Esophagus (tissue), 2 donors: ENCODE measurements around the gene ACSM3. TPM values are rescaled to one million over a fixed set of nuclear protein-coding genes. Genes with fewer than 3 reads are reported as not detected.
"Not testable (repeated sequence)": the region's sequence is repeated elsewhere in the genome, so short reads cannot be mapped to it uniquely, and the experiment has no call there.

Experiments used
- H3K27ac ChIP-seq, 2 donors: one replicate each; pipeline ENCODE4 v1.5.1; 2013; ENCODE audit warnings: low read depth in 2 of 2, mild to moderate bottlenecking in 2 of 2, inconsistent platforms in 1 of 2, low read length in 1 of 2, moderate library complexity in 1 of 2
- H3K27me3 ChIP-seq, 2 donors: one replicate each; pipeline ENCODE4 v1.6.1; 2013; ENCODE audit warnings: low read length in 2 of 2, control low read depth in 1 of 2, mild to moderate bottlenecking in 1 of 2; ENCODE audit not compliant: insufficient read depth in 2 of 2, control insufficient read depth in 1 of 2
- H3K36me3 ChIP-seq, 2 donors: one replicate each; pipeline ENCODE4 v1.6.1; 2013; ENCODE audit warnings: low read length in 1 of 2; ENCODE audit not compliant: control insufficient read depth in 2 of 2, insufficient read depth in 2 of 2
- H3K4me1 ChIP-seq, 2 donors: one replicate each; pipeline ENCODE4 v1.6.1; 2013; ENCODE audit warnings: low read length in 1 of 2; ENCODE audit not compliant: control insufficient read depth in 2 of 2, insufficient read depth in 2 of 2
- H3K4me3 ChIP-seq, 2 donors: one replicate each; pipeline ENCODE4 v1.5.1; 2013; ENCODE audit warnings: low read length in 2 of 2, mild to moderate bottlenecking in 2 of 2, low read depth in 1 of 2, moderate library complexity in 1 of 2
- H3K9me3 ChIP-seq, 2 donors: one replicate each; pipeline ENCODE4 v1.6.1; 2013; ENCODE audit warnings: mild to moderate bottlenecking in 2 of 2, low read depth in 1 of 2, low read length in 1 of 2, moderate library complexity in 1 of 2; ENCODE audit not compliant: control insufficient read depth in 2 of 2, insufficient read depth in 1 of 2
- WGBS, 2 donors: extraction: QIAGEN DNeasy Blood & Tissue Kit; methylation state at CpG; one replicate each; pipeline ENCODE4 v1.1.7; 2013; 5-methylcytosine and 5-hydroxymethylcytosine counted together
- polyA plus RNA-seq, 2 donors: library from polyadenylated mRNA; stranded (reverse); fragments of 200-250 nt; gene quantifications; one replicate each; pipeline ENCODE4 v1.2.3, GENCODE V29; 2013
- donor health status: healthy with polysubstance abuse.
- donor health status: Bipolar disorder and iron deficiency.

The ACSM3 gene
- polyA plus RNA-seq, 2 donors: 3.3 to 6.3 TPM

DNA sequence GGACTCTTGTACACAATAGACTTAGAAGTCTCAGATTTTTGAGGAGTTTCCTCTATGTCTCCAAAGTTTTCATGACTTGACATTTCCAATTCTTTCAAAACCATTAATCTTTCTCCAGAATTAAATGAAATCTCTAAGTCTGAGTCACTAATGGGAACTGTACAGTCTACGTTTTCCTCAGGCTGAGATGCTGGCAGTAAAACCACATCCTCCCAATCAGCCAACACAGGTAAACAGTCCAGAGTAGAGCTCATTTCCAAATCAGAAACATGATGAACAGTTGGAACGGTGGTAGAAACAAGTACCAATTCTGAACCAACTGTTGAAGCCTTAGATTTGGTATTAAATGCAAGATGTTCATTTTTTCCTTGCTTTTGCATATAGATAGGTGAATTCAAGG lies 34.5 kb downstream of the ACSM3 start:
- WGBS, 2 donors: 44 to 54% methylated on average over 2 of the region's 2 CpGs
- no peaks in the 10 kb centered on the region for H3K4me1 ChIP-seq
- H3K27ac ChIP-seq: no peak overlapping the region
- peaks cover 0 to 3% of the 10 kb centered on the region in 2 donors for H3K36me3 ChIP-seq
- no peaks in the 10 kb centered on the region for H3K27me3 ChIP-seq
- H3K9me3 ChIP-seq: no peaks in the 10 kb centered on the region
- H3K4me3 ChIP-seq: no peak overlapping the region

DNA sequence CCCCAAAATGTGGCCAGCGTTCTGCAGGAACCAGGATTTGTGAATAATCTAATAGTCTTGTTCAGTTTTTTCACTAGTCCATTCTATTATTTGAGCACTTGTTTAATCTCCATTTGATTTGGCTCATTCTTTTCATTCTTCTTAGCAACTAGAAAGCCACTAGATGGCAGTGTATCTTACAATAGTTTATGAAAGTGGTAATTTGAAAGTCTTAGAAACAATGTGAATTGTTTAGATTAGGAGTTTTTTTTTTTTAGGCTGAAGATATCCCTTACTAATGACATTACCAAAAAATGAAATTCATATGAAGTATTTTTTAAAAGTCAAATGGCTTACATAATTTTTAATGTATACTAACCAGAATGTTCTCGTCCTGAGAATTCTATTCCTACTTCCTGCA lies 35.8 kb downstream of the ACSM3 start:
- no peaks in the 10 kb centered on the region for H3K4me1 ChIP-seq
- 46 to 66% methylated on average over 2 of the region's 2 CpGs for WGBS, 2 donors
- no peak overlapping the region for H3K27ac ChIP-seq
- no peaks in the 10 kb centered on the region for H3K27me3 ChIP-seq
- H3K36me3 ChIP-seq: peaks cover 0 to 3% of the 10 kb centered on the region in 2 donors
- H3K9me3 ChIP-seq: no peaks in the 10 kb centered on the region
- H3K4me3 ChIP-seq: no peak overlapping the region

DNA sequence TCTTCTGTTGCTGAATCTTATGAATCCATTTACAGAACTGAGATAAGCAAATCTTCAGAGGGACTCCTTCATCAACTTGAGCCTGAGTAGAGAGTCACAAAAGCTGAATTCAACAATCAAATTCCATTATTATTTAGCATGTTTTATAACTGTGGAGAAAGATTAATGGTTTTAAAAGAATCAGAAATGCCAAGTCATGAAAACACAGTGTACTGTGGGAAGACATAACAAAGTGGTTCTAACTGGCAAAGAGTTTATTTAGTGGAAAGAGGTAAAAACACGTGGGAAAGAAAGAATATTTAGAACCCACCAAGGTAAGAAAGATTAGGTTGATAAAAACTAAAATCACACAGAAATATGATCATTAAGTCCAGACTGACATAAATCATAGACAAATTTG lies 37.5 kb downstream of the ACSM3 start:
- no peaks in the 10 kb centered on the region for H3K4me1 ChIP-seq
- no peak overlapping the region for H3K27ac ChIP-seq
- H3K4me3 ChIP-seq: no peak overlapping the region
- no peaks in the 10 kb centered on the region for H3K9me3 ChIP-seq
- no peaks in the 10 kb centered on the region for H3K36me3 ChIP-seq
- WGBS, 2 donors: 43 to 53% methylated on average over 1 of the region's 1 CpG
- no peaks in the 10 kb centered on the region for H3K27me3 ChIP-seq

DNA sequence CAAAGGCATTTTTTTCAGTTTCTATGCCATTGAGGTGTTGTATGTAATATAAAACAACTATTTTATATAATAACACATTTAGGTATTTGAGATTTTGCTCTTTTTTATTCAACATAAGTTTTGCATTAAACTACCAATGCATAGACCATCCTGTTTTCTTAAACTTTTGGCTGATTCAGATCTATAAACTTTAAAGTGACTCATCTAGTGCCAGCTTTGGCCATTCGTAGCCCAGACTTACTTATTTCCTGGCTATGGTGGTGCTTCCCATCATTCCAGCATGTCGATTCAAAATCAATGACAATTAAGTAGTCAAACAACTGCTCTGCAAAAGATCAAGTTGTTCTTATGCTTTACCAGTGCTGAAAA lies 39.4 kb downstream of the ACSM3 start:
- Histone ChIP-seq H3K36me3 (no peaks in the 10 kb centered on the region), H3K27ac (no peak overlapping the region), H3K4me3 (no peak overlapping the region), H3K9me3 (no peaks in the 10 kb centered on the region), H3K27me3 (no peaks in the 10 kb centered on the region), H3K4me1 (peaks cover 0 to 2% of the 10 kb centered on the region in 2 donors)
- WGBS, 2 donors: 65 to 72% methylated on average over 2 of the region's 2 CpGs

DNA sequence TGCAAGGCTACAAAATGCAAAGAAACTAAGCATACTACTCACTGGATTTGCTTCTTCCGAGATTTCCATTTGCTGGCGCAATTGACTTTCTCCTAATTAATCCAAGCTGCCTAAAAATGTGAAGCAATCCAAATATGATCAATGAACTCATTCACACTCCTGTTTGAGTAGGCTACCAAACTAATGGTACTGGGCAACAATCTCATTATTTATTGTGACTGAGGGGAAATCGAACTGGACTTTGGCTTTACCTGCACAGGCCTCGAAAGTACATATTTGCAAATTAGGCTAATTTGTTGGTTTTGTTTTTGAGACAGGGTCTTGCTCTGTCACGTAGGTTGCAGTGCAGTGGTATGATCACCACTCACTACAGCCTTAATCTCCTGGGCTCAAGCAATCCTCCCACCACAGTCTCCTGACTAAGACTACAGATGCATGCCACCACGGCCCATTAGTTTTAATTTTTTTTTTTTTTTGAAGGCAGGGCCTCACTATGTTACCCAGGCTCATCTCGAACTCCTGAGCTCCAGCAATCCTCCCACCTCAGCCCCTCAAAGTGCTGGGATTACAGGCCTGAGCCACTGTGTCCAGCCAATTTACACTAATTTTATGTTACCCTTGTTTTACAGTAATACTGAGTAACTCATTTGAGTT lies 39.9 kb downstream of the ACSM3 start:
- Histone ChIP-seq H3K9me3 (no peaks in the 10 kb centered on the region), H3K36me3 (no peaks in the 10 kb centered on the region), H3K27me3 (no peaks in the 10 kb centered on the region), H3K4me3 (no peak overlapping the region), H3K27ac (no peak overlapping the region), H3K4me1 (peaks cover 0 to 2% of the 10 kb centered on the region in 2 donors)
- 81 to 87% methylated on average over 7 of the region's 7 CpGs for WGBS, 2 donors

DNA sequence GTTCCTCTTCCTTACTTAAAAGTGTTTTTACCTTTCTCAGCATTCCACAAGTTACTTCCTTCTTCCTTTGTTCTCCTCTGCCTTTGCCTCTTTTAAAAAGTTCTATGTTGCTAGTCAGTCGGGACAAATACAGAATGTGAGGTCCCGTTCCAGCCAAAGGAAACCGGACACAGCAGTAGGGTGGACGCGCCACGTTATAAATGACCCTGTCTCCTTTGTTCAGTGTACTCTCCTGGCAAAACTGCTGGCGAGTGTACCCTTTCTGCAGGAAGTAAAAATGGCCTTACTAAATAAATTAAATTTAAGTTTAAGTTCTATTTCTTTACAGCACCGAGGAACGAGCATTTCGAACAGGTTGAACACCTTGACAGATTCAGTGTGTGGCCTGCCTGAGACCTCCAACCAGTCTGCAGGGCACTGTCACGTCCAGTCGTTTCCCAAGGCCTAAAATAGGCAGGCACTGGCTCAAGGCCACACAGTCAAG lies 41.9 kb downstream of the ACSM3 start:
- H3K27me3 ChIP-seq, H3K9me3 ChIP-seq, H3K36me3 ChIP-seq, H3K4me1 ChIP-seq: not testable (repeated sequence)
- peak overlapping the region; percentile 91 for H3K27ac ChIP-seq
- 10 to 11% methylated on average over 12 of the region's 12 CpGs for WGBS, 2 donors
- H3K4me3 ChIP-seq: peak overlapping the region; percentile 92 to 98

DNA sequence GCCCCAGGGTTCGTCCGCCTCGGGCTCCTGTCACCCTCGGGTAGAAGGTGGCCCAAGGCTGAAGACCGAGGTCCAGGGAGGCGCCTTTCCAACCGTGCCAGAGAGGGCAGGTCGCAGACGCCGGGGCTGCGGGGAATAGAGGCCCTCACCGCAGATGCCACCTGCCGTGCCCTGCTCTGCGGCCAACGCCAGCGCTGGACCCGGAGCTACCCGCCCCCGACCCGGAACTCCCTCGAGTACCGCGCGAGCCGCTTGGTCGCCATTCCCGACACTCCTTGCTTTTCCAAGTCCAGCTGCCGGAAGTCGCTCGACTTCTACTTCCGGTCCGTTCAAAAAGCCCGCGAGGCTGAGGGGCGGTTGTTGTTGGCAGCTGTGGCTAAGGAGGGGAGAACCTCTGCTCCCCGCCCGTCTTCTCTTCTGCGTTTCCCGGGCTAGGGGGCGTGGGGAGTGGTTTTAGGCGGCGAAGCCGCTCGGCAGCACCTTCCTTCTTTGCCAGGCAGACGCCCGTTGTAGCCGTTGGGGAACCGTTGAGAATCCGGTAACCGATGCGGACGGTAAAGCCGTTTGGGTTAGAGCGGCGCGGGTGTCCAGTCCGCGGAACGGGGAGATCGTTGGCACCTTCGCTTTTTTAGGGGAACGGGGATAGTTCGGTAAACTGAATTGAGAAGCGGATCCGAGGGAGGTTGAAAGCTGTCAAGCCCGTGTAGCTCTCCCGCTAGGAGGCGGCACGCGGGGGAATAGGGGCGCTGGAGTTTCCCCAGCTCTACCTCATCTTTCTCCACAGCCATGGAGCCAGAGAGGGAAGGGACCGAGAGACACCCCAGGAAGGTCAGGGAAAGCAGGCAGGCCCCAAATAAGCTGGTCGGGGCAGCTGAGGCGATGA lies 42.6 kb downstream of the ACSM3 start, which contains the start of the genes ERI2 and REXO5:
Gene ERI2, minus strand, starts transcription at position 305 of the 883 bp plus-strand sequence. Its CDS starts 42 bp downstream, at position 263.
Gene REXO5, plus strand, starts transcription at position 360 of the 883 bp plus-strand sequence. Its CDS starts 427 bp downstream, at position 787.
- H3K36me3 ChIP-seq: no peaks in the 10 kb centered on the region
- H3K27me3 ChIP-seq: no peaks in the 10 kb centered on the region
- WGBS, 2 donors: 0% methylated on average over 70 to 74 of the region's 74 CpGs
- peak within 1 kb of the TSS; percentile 92 to 98 for H3K4me3 ChIP-seq
- peaks cover 0 to 2% of the 10 kb centered on the region in 2 donors for H3K4me1 ChIP-seq
- H3K27ac ChIP-seq: peak within 1 kb of the TSS; percentile 91
- H3K9me3 ChIP-seq: no peaks in the 10 kb centered on the region

DNA sequence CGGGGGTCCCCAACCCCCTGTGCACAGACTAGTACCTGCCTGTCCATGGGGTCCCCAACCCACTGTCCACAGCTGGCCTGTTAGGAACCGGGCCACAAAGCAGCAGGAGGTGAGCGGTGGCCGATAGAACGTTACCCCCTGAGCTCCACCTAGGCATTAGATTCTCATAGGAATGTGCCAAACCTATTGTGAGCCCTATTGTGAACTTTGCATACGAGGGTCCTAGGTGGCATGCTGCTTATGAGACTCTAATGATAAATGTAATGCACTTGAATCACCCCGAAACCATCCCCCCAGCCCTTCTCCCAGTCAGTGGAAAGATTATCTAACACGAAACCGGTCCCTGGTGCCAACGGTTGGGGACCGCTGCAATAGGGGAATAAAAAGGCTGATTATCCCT lies 44.0 kb downstream of the ACSM3 start:
- Histone ChIP-seq H3K9me3 (no peaks in the 10 kb centered on the region), H3K36me3 (no peaks in the 10 kb centered on the region), H3K27me3 (no peaks in the 10 kb centered on the region), H3K27ac (no peak overlapping the region), H3K4me1 (peaks cover 0 to 2% of the 10 kb centered on the region in 2 donors), H3K4me3 (no peak overlapping the region)
- 90 to 91% methylated on average over 11 of the region's 11 CpGs for WGBS, 2 donors

DNA sequence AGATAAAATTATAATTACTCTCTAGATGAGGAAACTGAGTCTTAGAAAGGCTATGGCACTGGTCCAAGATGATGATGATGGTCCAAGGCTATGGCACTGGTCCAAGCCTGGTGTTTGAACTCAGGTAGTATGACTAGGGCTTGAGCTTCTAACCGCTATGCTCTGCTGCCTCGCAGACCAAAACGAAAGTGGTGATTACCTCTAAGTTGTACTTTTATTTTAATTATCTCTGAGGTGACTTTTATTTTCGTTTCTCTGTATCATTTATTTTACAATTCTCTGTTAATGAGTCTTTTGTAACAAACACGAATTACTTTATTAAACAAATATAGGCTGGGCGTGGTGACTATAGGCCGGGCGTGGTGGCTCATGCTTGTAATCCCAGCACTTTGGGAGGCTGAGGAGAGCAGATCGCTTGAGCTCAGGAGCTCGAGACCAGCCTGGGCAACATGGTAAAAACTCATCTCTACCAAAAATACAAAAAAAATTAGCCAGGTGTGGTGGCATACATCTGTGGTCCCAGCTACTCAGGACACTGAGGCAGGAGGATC lies 48.1 kb downstream of the ACSM3 start:
- Histone ChIP-seq H3K4me3 (no peak overlapping the region), H3K4me1 (peaks cover 0 to 2% of the 10 kb centered on the region in 2 donors)
- WGBS, 2 donors: 68 to 81% methylated on average over 10 of the region's 10 CpGs

More for the DNA sequence above, 48.1 kb downstream of the ACSM3 start:
- H3K9me3 ChIP-seq: no peaks in the 10 kb centered on the region
- peaks cover 3% of the 10 kb centered on the region in 2 donors for H3K36me3 ChIP-seq
- no peak overlapping the region for H3K27ac ChIP-seq
- H3K27me3 ChIP-seq: no peaks in the 10 kb centered on the region
